CD4-positive, alpha-beta T cell treated with Interleukin-4 for 1 hour (primary cell): ENCODE measurements around the gene IGF1.

Experiments used
- DNase-seq, 2 donors: peaks; one replicate each; pipeline ENCODE4 v3.0.0-alpha.2; 2020 to 2022

Gene IGF1

GRCh38 chr12:102480406-102480805, at the start of gene IGF1:
Gene IGF1 (minus strand): TSS chr12:102480563. CDS start chr12:102480381, 182 bp downstream.
- DNase-seq = no peak

- no peak for DNase-seq
Measured at GRCh38 chr12:102528111-102528510, 47.7 kb upstream of the IGF1 start.

- DNase-seq = no peak
Measured at GRCh38 chr12:102527171-102527720, 46.9 kb upstream of the IGF1 start.

GRCh38 chr12:102526656-102527055, 46.3 kb upstream of the IGF1 start:
- DNase-seq = no peak

GRCh38 chr12:102522768-102523167, 42.4 kb upstream of the IGF1 start:
- DNase-seq = no peak

- DNase-seq = no peak
Measured at GRCh38 chr12:102521662-102522277, 41.4 kb upstream of the IGF1 start.

GRCh38 chr12:102518871-102519270, 38.5 kb upstream of the IGF1 start:
- DNase-seq = no peak

- no peak for DNase-seq
Measured at GRCh38 chr12:102514696-102515095, 34.3 kb upstream of the IGF1 start.

- no peak for DNase-seq
Measured at GRCh38 chr12:102513739-102514138, 33.4 kb upstream of the IGF1 start.

- DNase-seq = no peak
Measured at GRCh38 chr12:102513272-102513671, 32.9 kb upstream of the IGF1 start.

- no peak for DNase-seq
Measured at GRCh38 chr12:102512523-102512922, 32.2 kb upstream of the IGF1 start.

GRCh38 chr12:102511575-102511974, 31.2 kb upstream of the IGF1 start:
- no peak for DNase-seq

- DNase-seq = no peak
Measured at GRCh38 chr12:102510463-102510862, 30.1 kb upstream of the IGF1 start.

- DNase-seq = no peak
Measured at GRCh38 chr12:102510031-102510430, 29.7 kb upstream of the IGF1 start.

GRCh38 chr12:102509123-102509626, 28.8 kb upstream of the IGF1 start:
- no peak for DNase-seq

GRCh38 chr12:102508052-102508451, 27.7 kb upstream of the IGF1 start:
- DNase-seq = no peak

GRCh38 chr12:102507301-102507700, 26.9 kb upstream of the IGF1 start:
- no peak for DNase-seq

- no peak for DNase-seq
Measured at GRCh38 chr12:102504871-102505270, 24.5 kb upstream of the IGF1 start.

GRCh38 chr12:102504280-102504679, 23.9 kb upstream of the IGF1 start:
- DNase-seq = no peak

- no peak for DNase-seq
Measured at GRCh38 chr12:102503831-102504230, 23.5 kb upstream of the IGF1 start.

- peak in 1 of 2 donors; percentile 17 for DNase-seq
Measured at GRCh38 chr12:102503056-102503681, 22.8 kb upstream of the IGF1 start.

- no peak for DNase-seq
Measured at GRCh38 chr12:102501773-102502172, 21.4 kb upstream of the IGF1 start.

GRCh38 chr12:102498471-102498870, 18.1 kb upstream of the IGF1 start:
- DNase-seq = peak in 1 of 2 donors; percentile 16

- DNase-seq = no peak
Measured at GRCh38 chr12:102497743-102498142, 17.4 kb upstream of the IGF1 start.
